ENCODE data around the gene PYY.

The PYY gene

DNA sequence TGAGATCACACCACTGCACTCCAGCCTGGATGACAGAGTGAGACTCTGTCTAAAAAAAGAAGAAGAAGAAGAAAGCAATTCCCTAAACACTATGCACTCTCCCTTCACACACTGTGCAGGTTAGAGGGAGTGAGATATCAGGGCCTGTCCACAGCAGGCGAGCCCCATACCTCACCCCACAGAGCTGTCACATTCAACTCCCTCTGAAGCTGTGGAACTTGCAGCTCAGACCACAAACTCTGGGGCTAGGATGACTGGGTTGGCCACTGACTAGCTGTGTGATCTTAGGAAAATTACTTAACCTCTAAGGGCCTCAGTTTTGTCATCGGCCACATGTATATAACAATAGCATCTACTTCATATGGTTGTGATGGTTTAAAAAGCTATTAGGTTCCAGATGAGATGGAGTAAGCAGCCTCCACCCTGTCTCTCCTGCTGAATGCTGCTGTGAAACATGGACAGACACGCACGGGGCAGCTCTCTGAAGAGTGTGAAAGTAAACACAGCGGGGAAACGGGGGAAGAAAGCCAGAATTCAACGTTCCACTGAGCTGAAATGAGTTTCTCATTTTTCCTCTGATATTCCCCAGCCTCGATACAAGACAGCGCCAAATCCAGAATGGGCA lies 13.6 kb upstream of the PYY start:
- no peak for TF ChIP-seq GATA3 (IDR thresholded peaks at IDR 0.05; ENCODE audit: low read depth, low read length)
- TF ChIP-seq GATA2 (IDR thresholded peaks at IDR 0.05; ENCODE audit: low read depth, low read length), result no peak

DNA sequence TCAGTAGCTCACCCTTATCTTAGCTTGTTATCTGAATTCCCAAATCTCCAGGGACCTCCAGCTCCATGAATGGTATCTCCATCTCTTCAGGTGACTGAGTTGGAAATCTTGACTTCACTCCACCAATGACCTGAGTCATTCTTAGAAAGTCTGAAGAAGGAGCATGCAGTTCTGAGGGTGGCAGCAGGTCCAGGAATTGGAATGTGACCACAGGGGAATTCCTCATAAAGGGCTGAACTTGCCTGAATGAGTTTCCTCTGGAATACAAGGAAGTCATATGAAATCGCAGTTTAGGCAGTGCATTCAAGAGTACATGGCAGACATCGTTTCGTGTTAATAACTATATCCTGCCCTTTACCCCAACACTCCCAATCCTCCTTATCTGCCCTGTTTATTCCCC lies 12.5 kb upstream of the PYY start:
- TF ChIP-seq GATA2 (IDR thresholded peaks at IDR 0.05; ENCODE audit: low read depth, low read length), result no peak
- no peak for TF ChIP-seq GATA3 (IDR thresholded peaks at IDR 0.05; ENCODE audit: low read depth, low read length)

DNA sequence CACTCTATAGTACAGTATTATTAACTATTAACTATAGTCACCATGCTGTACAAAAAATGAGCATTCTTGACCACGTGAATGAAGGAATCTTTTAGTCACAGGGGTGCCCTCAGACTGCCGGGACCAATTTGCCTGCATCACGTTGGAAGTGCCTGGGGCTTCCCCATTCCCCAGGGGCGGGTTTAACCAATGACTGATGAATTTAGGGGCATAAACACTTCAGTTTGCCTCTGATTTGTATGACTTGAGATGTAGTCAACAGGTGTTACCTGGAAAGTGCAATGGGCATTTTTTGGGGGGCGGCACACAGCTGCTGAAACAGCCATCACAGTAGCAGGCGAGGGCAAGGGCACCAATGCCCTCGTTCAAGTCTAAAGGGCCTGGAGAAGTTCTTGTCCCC lies 8.7 kb upstream of the PYY start:
- no peak for TF ChIP-seq GATA3 (IDR thresholded peaks at IDR 0.05; ENCODE audit: low read depth, low read length)
- TF ChIP-seq GATA2 (IDR thresholded peaks at IDR 0.05; ENCODE audit: low read depth, low read length), result no peak

DNA sequence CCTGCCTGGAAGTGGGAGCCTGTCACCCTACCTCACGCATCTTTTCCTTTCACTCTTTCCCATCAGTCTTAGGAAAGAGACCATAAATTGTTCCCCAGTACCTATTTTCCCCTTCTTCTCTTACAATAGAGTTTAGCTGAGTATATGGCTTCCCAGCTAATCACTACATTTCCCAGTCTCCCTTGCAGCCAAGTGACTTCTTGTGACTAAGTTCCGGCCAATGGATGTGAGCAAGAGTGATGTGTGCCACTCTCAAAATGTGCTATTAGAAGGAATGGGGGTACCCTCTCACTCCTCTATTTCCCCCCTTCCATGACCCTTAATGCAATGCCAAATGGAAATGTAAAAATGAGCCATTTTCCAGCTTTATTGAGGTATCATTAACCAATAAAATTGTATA lies 8.2 kb upstream of the PYY start:
- no peak for TF ChIP-seq GATA2 (IDR thresholded peaks at IDR 0.05; ENCODE audit: low read depth, low read length)
- TF ChIP-seq GATA3 (IDR thresholded peaks at IDR 0.05; ENCODE audit: low read depth, low read length), result no peak

DNA sequence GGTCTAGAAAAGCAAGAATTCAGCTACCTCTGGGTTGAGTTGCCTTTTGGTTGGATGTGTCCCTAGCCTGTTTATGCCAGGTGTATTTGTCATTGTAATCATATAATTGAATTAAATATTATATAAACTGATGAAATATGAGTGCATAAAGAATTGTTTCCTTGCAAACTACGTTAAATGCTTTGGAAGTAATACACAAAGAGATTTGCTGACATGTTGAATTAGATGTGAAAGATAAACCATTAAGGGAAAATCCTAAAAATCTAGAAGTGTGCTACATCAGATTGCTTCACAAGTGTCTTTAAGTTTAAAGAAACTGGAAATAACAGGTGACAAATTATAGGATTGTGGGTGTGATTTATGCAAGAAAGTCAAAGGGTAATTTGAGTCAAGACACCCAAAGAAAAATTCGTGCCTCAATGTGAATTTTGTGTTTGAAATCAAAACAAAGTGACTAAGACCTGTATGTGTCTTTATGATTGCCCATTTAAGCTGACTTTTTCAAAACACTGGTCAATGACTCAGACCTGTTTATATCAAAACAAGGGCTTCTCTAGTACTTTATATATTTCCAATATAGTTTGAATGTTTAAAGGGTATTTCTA lies 5.1 kb upstream of the PYY start:
- no peak for TF ChIP-seq GATA3 (IDR thresholded peaks at IDR 0.05; ENCODE audit: low read depth, low read length)
- TF ChIP-seq GATA2 (IDR thresholded peaks at IDR 0.05; ENCODE audit: low read depth, low read length), result no peak

DNA sequence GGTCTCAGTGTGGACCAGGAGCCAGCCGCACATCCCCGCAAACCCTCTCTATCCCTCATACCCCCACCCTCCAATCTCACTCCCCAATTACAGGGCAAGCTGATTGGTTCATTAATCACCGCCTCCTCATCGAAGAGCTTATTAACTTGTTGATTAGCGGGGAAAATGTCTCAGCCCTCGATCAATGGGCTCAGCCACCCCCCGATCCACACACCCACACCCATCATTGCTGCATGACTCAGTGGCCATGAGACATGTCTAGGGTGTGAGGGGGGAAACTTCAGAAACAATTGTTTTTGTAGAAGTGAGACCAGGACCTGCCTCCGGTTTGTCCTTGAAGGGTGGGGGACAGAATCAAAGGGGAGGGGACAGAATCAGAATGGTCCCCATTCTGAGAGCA lies 2.5 kb upstream of the PYY start:
- TF ChIP-seq GATA2 (IDR thresholded peaks at IDR 0.05; ENCODE audit: low read depth, low read length), result no peak
- TF ChIP-seq GATA3 (IDR thresholded peaks at IDR 0.05; ENCODE audit: low read depth, low read length), result no peak

DNA sequence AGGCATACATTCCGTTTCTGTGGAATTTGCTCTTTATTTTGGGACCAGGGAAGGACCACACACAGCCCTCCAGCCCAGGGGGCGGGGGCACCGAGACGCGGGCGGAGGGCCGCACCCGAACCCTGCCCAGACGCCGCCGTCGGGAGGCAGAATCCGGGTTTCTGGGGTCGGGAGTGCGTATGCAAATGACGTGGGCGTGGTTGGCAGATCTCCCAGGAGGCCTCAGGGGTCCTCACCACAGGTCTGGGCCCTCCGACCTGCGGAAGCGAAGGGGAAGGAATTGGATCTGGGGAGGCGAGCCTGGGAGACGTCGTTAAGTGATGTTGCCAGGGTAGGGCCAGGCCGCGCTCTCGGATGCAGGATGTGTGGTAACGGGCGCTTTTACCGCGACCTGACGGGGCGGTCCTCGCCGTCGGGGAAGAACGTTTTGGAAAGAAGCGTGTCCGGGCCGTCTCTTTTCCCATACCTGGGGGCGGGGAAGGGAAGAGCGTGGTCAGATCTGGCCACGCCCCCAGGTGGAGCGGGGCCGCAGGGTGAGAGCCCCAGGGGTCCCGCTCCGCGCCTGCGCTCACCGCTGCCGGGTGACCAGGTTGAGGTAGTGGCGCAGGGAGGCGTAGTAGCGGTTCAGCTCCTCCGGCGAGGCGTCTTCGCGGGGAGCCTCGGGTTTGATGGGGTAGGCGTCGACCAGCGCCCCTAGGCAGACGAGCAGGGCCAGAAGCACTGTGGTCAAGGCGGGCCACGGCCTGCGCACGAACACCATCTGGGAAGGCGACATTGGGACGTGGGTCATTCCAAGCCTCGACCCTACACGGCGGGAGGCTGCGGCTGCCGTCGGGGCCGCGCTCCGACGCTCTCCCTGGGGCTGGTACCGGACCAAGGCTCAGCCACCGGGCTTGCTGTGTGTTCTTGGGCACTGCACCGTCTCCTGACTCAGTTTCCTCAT lies 745 bp downstream of the PYY start:
- TF ChIP-seq GATA2 (IDR thresholded peaks at IDR 0.05; ENCODE audit: low read depth, low read length), result no peak
- TF ChIP-seq GATA3 (IDR thresholded peaks at IDR 0.05; ENCODE audit: low read depth, low read length), result no peak

DNA sequence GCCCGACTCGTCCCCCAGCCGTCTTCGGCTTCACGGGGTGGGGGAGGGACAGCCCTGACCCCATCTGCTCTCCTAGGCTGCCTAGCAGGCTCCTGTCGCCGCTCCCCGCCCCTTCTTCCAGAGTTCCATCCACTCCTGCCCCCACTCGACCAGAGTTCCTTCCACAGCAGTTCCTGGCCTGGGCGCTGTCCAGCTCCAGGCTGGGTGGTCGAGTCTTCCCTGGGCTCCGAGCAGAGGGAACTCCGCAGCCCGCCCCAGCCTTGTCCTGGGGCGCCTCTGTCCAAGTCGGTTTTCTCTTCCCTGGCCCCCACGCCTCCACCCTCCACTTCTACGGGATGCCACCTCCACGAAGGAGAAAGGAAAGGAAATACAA lies 1.4 kb downstream of the PYY start:
- TF ChIP-seq GATA3 (IDR thresholded peaks at IDR 0.05; ENCODE audit: low read depth, low read length), result no peak

DNA sequence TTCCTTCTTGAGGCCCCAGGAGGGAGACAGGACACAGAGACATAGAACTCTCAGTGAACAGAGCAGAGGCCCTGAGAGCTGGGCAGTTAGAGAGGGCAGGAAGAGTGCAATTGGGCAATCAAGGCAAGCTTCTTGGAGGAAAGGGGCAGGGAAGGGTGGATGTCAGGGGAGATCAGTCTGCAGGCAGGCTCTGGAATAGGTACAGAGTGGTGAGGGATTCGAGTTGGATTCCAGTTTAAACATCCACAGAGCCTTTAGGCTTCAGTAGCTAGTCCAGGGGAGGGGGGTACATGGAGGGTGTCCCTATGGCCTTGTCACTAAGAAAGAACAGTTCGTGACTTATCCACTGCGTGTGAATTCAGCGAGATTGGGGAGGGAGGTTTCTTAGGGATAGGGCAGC lies 2.0 kb downstream of the PYY start:
- TF ChIP-seq GATA2 (IDR thresholded peaks at IDR 0.05; ENCODE audit: low read depth, low read length), result no peak
- TF ChIP-seq GATA3 (IDR thresholded peaks at IDR 0.05; ENCODE audit: low read depth, low read length), result no peak

DNA sequence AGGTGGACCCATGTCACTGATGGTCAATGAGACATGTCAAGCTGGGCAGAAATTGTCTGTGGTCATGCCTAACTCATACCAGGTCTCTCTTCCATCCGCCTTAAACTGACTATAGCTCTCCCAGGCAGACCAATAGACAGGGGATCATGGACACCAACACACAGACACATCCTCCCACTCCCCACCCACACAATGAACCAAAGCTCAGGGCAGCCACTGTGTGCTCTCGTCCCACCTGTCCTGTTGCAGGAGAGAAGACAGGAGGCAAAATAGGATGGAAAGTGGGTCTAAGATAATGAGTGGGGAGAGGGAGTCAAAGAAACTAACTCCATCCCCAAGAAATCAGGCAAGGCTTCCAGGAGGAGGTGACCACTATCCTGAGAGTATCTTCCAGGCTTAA lies 3.2 kb downstream of the PYY start:
- TF ChIP-seq GATA2 (IDR thresholded peaks at IDR 0.05; ENCODE audit: low read depth, low read length), result no peak
- no peak for TF ChIP-seq GATA3 (IDR thresholded peaks at IDR 0.05; ENCODE audit: low read depth, low read length)

DNA sequence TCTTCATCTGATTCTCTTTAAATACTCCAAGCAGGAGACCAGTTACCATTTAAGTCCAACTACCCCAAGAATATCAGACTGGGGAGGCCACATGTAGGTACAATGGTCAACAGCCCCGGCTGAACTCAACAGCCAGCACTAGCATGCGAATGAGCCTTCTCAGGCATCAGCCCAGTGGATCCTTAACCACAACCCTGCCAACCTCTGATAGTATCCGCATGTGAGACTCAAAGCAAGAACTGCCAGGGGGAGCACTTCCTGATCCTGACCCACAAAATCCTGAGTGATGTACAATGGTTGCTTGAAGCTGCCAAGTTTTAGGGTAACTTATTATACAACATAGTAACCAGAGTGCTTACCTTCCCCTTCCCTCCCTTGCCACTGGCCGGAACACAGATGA lies 4.0 kb downstream of the PYY start:
- TF ChIP-seq GATA2 (IDR thresholded peaks at IDR 0.05; ENCODE audit: low read depth, low read length) (no peak), GATA3 (IDR thresholded peaks at IDR 0.05; ENCODE audit: low read depth, low read length) (no peak)

DNA sequence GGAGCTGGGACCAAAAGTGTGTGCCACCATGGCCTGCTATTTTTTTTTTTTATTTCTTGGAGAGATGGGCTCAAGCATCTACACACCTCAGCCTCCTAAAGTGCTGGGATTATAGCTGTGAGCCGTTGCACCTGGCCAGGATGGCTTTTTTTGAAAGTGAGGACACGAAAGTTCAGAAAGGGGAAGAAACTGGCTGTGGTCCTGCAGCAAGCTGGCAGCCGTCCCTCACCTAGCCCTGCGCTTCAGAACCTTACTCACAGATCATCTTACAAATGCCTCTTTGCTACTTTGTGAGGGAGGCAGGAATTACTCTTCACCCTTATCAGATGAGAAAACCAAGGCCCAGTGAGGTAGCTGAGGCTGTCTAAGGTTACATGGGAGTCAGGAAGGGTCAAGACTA lies 7.0 kb downstream of the PYY start:
- TF ChIP-seq GATA2 (IDR thresholded peaks at IDR 0.05; ENCODE audit: low read depth, low read length), result no peak
- no peak for TF ChIP-seq GATA3 (IDR thresholded peaks at IDR 0.05; ENCODE audit: low read depth, low read length)

DNA sequence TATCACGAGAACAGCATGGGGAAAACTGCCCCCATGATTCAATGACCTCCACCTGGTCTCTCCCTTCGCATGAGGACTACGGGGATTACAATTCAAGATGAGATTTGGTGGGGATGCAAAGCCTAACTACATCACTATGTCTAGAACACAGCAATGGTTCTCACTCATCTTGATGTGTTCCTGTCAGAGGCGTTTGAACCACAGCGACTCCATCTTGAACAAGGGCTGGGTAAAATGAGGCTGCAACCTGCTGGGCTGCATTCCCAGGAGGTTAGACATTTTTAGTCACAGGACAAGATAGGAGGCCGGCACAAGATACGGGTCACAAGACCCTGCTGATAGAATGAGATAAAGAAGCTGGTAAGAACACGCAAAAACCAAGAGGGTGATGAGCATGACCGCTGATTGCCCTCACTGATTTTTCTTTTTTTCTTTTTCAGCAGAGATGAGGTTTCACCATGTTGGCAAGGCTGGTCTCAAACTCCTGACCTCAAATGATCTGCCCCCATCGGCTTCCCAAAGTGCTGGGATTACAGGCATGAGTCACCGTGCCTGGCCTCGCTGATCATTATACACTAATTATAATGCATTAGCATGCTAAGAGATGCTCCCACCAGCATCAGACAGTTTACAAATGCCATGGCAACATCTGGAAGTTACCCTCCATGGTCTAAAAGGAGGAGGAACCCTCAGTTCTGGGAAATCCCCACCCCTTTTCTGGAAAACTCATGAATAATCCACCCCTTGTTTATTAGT lies 8.5 kb downstream of the PYY start:
- TF ChIP-seq GATA2 (IDR thresholded peaks at IDR 0.05; ENCODE audit: low read depth, low read length) (no peak), GATA3 (IDR thresholded peaks at IDR 0.05; ENCODE audit: low read depth, low read length) (no peak)

DNA sequence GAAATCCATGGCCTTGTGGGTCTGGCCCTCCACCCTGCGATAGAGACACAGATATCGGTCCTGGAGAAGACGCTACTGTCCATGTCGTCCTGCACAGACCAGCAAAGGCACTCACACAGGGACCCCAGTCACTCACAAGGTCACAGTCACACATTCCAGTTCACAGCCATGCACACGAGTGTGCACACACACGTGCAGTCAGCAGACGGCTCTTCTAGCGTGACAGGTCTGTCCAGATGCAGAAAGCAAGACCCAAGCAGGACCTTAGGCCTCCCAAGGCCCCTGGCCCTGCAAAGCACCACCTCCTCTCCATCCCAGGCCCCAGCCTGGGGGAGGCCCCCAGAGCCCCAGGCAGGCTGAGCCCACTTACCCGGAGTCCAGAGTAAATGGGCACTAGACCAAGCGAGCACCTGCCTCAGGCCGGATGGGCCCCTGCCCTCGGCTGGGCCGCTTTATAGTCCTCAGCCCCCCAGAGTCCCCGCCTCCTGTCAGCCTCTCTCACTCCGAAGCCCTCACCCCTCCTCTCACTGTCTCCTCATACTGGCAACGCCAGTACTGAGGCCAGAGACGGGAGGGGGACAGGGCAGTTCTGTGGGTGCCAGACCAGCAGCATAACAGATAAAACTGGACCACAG lies 11.6 kb downstream of the PYY start, which contains the start of gene PPY:
PPY (minus strand) TSS at position 426 of the 635 bp plus-strand sequence. CDS start 822 bp downstream, outside the sequence.
- TF ChIP-seq GATA3 (IDR thresholded peaks at IDR 0.05; ENCODE audit: low read depth, low read length) (no peak), GATA2 (IDR thresholded peaks at IDR 0.05; ENCODE audit: low read depth, low read length) (no peak)
